Adrenal gland (tissue), 5 donors: ENCODE measurements around the gene ATP6V0D1.

Experiments used
- POLR2A ChIP-seq, 2 donors: fragments of 450-650 bp; IDR thresholded peaks; one replicate each; pipeline ENCODE4 v1.6.1; 2017; ENCODE audit warnings: antibody characterized with exemption in 2 of 2, mild to moderate bottlenecking in 2 of 2, moderate library complexity in 1 of 2
- TF ChIP-seq, protein P1 (sequence below), 6 experiments: fragments of 450-650 bp in 4 of 6; fragments of 200-600 bp in 2 of 6; sonication (generic) in 1 of 6; IDR thresholded peaks; 1 replicate in 5 of 6; 2 replicates in 1 of 6; pipeline versions ENCODE4 v1.5.1 to v1.8.0; 2016 to 2021; ENCODE audit warnings: antibody characterized with exemption in 6 of 6, mild to moderate bottlenecking in 2 of 6, moderate library complexity in 1 of 6
- donor health status: DM: no; HTN: no; CAD: no.

DNA sequence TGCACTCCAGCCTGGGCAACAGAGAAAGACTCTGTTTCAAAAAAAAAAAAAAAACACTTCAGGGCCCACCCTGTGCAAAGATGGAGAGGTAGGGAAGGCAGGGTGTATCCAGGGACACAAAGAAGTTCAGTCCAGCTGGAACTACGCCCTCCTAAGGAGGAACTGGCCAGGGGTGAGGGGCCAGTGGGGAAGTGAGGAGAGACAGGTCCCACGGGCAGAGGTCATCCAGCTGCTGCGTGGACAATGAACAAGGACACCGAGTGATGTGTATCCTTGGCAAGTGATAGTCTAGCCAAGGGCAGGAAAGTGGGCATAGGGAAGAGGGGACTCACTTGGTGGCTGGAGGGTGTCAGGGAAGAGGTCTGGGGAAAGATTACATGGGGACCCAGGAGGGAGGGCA lies 38.3 kb upstream of the ATP6V0D1 start:
- TF ChIP-seq, protein P1, sequence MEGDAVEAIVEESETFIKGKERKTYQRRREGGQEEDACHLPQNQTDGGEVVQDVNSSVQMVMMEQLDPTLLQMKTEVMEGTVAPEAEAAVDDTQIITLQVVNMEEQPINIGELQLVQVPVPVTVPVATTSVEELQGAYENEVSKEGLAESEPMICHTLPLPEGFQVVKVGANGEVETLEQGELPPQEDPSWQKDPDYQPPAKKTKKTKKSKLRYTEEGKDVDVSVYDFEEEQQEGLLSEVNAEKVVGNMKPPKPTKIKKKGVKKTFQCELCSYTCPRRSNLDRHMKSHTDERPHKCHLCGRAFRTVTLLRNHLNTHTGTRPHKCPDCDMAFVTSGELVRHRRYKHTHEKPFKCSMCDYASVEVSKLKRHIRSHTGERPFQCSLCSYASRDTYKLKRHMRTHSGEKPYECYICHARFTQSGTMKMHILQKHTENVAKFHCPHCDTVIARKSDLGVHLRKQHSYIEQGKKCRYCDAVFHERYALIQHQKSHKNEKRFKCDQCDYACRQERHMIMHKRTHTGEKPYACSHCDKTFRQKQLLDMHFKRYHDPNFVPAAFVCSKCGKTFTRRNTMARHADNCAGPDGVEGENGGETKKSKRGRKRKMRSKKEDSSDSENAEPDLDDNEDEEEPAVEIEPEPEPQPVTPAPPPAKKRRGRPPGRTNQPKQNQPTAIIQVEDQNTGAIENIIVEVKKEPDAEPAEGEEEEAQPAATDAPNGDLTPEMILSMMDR (IDR thresholded peaks at IDR 0.05): no peak
- no peak for TF ChIP-seq POLR2A (IDR thresholded peaks at IDR 0.05)
